ENCODE measurements around the gene PIEZO2.
"Not testable (repeated sequence)": the region's sequence is repeated elsewhere in the genome, so short reads cannot be mapped to it uniquely, and the experiment has no call there.

Gene PIEZO2

DNA sequence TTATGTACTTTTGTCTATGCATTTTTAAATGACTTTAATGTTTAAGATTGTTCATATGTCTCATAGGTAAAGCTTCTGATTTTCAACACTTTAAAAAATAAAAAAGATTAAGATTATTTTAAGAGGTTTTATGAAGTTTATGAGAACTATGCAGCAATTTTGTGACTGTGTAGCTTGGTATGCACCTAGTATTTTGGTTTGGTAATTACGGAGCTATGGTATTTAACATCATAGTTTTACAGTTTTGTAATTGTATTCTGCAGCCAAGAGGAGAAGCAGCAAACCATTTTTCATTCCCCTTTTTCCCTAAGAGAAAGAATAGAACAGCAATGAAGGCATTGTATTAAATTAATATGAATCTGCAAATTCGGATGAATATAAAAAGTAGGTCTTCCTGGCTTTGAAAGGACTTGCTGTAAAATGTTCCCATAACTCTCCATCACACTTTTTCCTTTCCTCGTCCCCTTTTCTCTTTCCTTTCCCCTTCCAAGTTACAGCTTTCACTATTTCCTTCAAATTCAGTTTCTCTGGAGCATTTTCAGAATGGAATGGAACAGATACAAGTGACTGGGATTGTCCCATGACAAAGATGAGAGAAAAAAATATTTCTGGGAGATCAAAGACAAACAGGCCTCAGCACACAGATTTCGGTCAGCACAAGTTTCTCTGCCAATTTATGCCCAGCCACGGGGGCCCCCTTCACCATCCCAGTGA, 26.1 kb upstream of the PIEZO2 start:
- TF ChIP-seq, protein P1, sequence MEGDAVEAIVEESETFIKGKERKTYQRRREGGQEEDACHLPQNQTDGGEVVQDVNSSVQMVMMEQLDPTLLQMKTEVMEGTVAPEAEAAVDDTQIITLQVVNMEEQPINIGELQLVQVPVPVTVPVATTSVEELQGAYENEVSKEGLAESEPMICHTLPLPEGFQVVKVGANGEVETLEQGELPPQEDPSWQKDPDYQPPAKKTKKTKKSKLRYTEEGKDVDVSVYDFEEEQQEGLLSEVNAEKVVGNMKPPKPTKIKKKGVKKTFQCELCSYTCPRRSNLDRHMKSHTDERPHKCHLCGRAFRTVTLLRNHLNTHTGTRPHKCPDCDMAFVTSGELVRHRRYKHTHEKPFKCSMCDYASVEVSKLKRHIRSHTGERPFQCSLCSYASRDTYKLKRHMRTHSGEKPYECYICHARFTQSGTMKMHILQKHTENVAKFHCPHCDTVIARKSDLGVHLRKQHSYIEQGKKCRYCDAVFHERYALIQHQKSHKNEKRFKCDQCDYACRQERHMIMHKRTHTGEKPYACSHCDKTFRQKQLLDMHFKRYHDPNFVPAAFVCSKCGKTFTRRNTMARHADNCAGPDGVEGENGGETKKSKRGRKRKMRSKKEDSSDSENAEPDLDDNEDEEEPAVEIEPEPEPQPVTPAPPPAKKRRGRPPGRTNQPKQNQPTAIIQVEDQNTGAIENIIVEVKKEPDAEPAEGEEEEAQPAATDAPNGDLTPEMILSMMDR (IDR thresholded peaks at IDR 0.05; ENCODE audit: extremely low read depth, missing control alignments): no peak
- no peak for DNase-seq (ENCODE audit: low spot score)

GRCh38 chr18:11174179-11174578, 24.8 kb upstream of the PIEZO2 start:
- DNase-seq (ENCODE audit: low spot score): not testable (repeated sequence)

DNA sequence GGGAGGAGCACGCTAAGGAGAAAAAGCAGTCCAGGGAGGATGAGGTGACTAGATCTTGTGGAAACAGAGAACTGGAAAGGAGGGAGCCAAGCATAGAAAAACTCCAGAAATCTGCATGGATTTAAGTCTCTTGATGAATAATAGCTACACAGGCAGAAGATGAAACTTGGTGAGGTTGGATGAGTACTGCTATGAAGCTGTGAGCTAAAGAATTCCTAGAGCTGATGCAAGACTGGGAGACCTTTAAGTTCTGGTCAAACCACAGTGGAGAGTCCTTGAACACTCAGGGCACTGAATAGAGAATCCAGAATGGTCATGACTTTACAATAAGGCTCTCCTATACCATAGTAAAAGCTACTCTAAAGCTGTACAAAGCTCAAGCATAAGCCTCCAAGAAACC, 18.4 kb upstream of the PIEZO2 start:
- TF ChIP-seq, protein P1 (IDR thresholded peaks at IDR 0.05; ENCODE audit: extremely low read depth, missing control alignments): no peak
- DNase-seq (ENCODE audit: low spot score): no peak

DNA sequence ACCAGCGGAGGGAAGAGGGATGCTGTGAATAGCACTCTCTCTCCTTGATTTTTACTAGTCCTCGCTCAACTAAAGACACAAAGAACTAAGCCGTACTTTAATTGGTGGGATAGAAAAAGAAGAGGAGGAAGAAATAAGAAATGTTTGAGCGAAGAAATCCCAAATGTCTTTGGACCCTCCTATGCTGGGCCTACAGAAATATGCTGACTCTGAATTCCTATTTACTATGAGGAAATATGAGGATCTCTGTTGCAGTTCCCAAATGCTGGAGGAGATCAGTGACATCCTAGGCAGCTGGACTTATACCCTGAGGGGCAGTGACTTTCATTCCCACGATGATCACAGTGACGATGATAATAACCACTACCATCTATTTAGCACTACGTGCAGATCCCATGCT, 16.6 kb upstream of the PIEZO2 start:
- no peak for DNase-seq (ENCODE audit: low spot score)
- TF ChIP-seq, protein P1 (IDR thresholded peaks at IDR 0.05; ENCODE audit: extremely low read depth, missing control alignments): no peak

DNA sequence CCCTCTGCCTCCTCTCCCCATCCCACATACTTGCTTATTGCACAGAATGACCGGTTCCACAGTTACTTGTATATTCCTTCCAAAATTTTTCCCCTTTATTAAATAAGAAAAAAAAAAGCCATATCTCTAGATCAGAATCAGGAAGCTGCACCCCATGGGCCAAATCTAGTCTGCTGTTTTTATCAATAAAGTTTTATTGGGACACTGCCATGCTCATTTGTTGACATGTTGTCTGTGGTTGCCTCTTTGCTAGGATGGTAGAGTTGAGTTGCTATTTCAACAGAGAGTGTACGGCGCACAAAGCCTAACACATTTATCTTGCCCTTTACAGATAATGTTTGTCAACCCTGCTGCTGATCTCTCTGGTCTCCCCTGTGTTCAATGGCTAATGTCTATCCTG, 15.8 kb upstream of the PIEZO2 start:
- no peak for DNase-seq (ENCODE audit: low spot score)
- TF ChIP-seq, protein P1 (IDR thresholded peaks at IDR 0.05; ENCODE audit: extremely low read depth, missing control alignments): no peak

GRCh38 chr18:11163665-11164064, 14.3 kb upstream of the PIEZO2 start:
- TF ChIP-seq, protein P1 (IDR thresholded peaks at IDR 0.05; ENCODE audit: extremely low read depth, missing control alignments): peak; percentile 72
- no peak for DNase-seq (ENCODE audit: low spot score)

DNA sequence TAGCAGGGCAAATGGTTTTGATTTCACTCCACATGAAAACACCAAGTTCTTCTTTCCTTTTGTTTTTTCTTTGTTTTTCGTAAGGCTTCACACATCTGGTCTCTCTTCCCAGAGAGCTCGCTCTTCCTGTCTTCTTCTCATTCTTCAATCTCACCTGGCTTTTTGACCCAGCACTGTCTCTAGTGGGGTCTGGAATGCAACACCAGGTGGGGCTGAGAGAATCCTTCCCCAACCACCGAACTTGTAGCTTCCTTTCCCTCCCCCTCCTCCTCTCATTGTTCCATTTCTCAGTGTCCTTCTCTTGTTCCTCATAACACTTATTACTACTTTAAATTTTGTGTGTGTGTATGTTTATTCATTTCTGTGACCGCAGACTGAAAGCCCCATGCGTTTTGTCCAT, 13.5 kb upstream of the PIEZO2 start:
- no peak for DNase-seq (ENCODE audit: low spot score)
- TF ChIP-seq, protein P1 (IDR thresholded peaks at IDR 0.05; ENCODE audit: extremely low read depth, missing control alignments): no peak

- DNase-seq (ENCODE audit: low spot score): no peak
- TF ChIP-seq, protein P1 (IDR thresholded peaks at IDR 0.05; ENCODE audit: extremely low read depth, missing control alignments): no peak
Measured at GRCh38 chr18:11162462-11162861, 13.1 kb upstream of the PIEZO2 start.
